ENCODE results near the gene FHIT.

Gene FHIT

GRCh38 chr3:60841355-60841754 lies 409.9 kb downstream of the FHIT start:
- no peak for DNase-seq (ENCODE audit: low read depth in 2 of 2)

DNA sequence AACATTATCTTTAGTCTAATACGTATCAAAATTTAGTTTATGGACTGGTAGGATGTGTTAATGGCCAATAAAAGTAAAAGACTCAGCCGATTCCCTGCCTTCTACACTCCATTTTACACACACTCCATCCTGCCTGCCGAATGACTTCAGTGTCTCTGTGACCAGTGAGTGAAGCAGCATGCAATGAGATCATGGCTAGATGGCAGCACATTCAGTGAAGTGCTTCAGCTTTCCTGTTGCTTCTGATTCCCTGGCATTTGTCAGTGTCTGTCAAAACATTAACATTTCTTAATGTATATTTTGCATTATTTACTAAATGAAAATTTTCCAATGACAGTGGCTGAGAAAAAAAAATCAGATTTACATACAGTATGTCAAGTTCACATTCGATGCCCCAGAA lies 412.0 kb downstream of the FHIT start:
- no peak for DNase-seq (ENCODE audit: low read depth in 2 of 2)

- DNase-seq (ENCODE audit: low read depth in 2 of 2): no peak
Observed at GRCh38 chr3:60835796-60836195, 415.5 kb downstream of the FHIT start.

DNA sequence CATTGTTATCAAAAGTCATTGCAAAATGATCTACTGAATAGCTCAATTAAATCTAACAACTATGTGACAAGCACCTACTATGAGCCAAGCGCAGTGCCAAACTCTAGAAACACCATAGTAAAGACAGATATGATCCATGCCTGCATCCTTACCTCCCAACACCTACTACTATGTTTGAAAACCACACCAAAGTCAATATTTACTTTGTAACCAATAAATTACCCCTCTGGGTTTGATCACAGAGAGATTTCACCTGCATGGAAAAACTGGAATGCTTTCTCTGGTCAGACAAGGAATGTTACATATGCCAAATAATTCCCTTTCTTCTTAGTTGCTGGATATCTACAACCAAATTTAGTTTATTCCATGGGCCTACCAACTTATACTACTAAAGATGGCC lies 422.2 kb downstream of the FHIT start:
- no peak for DNase-seq (ENCODE audit: low read depth in 2 of 2)

- no peak for DNase-seq (ENCODE audit: low read depth in 2 of 2)
Observed at GRCh38 chr3:60827666-60828065, 423.6 kb downstream of the FHIT start.

- DNase-seq (ENCODE audit: low read depth in 2 of 2): no peak
Observed at GRCh38 chr3:60826511-60826910, 424.7 kb downstream of the FHIT start.

DNA sequence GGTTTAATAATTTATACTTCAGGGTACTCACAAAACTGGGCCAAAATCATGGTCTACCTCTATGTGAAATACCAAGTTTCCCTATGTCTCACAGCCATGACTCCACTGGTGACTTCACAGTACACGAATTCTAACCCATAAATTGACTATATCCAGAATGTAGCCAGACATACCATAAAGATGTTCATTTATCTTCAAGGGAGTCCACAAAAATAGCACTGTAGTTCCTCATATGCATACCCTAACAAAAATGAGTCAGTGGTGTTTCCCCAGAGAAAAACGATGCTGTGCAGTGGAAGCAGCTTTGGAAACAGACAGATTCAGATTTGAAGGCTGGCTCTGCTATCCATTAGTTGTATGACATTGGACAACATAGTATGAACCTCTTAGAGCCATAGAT lies 438.8 kb downstream of the FHIT start:
- no peak for DNase-seq (ENCODE audit: low read depth in 2 of 2)

DNA sequence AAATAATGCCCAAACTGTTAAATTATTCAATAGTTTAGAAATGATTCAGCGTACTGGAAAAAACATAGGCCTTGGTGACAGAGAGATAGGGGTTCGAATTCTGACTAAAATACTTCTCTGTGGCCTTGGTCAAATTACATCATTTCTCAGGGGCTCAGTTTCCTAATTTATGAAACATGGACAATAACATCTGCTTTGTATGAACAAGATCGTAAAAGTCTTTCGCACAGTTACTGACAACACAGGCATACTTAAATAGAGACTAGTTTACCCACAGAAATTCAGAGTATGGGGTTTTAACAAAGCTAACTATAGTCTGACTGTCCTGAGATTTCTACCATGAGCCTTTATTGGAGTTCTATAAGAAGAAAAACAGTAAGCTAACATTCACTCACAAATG lies 440.4 kb downstream of the FHIT start:
- DNase-seq (ENCODE audit: low read depth in 2 of 2): no peak

GRCh38 chr3:60809857-60810610 lies 441.2 kb downstream of the FHIT start:
- no peak for DNase-seq (ENCODE audit: low read depth in 2 of 2)

DNA sequence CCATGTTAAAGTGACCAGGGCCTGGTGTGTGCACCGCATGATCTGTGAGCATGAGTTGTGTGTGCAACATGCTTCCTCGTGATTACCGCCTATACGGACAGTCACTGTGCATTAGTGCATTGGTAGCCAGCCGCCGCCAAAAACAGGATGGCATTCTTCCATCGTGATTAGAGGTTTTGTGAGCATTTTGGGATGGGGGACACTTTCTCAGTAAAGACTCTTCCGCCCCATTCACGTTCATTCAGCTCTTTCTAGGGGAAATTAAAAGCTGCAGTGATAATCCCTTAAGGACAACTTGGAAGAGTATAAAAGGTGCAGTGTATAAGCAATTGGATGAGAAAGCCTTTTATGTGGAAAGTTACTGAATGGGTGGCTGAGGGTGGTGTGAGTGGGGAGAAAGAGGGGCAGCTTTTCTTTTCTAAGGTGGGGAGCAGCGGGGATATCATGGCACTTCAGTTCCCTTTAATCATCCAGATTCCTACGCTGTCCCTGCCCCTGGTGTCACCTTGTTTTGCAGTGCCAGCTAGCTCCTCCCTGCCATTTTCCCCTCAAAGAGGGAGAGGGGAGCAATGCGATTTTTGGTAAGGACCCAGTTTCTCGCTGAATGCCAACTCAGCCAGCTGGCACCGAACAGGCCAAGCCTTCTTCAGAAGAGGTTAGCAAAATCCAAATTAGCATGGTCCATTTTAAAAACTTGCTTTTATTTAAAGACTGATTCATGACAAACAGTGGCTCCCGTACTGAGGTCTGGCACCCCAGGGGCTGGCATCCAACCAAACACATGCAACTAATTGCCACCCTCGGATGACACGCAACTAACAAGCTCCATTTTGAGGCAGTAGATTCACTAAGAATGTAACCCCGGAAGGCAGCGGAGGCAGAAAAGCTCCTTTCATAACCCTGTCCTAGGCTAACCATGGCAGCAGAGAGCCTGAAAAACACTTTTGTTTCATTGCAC lies 447.8 kb downstream of the FHIT start:
- DNase-seq (ENCODE audit: low read depth in 2 of 2): no peak

GRCh38 chr3:60801307-60801706 lies 449.9 kb downstream of the FHIT start:
- no peak for DNase-seq (ENCODE audit: low read depth in 2 of 2)

- DNase-seq (ENCODE audit: low read depth in 2 of 2): no peak
Observed at GRCh38 chr3:60798456-60798855, 452.8 kb downstream of the FHIT start.

GRCh38 chr3:60792249-60792852 lies 458.9 kb downstream of the FHIT start:
- no peak for DNase-seq (ENCODE audit: low read depth in 2 of 2)

GRCh38 chr3:60788185-60788584 lies 463.1 kb downstream of the FHIT start:
- no peak for DNase-seq (ENCODE audit: low read depth in 2 of 2)

GRCh38 chr3:60781935-60782334 lies 469.3 kb downstream of the FHIT start:
- no peak for DNase-seq (ENCODE audit: low read depth in 2 of 2)

DNA sequence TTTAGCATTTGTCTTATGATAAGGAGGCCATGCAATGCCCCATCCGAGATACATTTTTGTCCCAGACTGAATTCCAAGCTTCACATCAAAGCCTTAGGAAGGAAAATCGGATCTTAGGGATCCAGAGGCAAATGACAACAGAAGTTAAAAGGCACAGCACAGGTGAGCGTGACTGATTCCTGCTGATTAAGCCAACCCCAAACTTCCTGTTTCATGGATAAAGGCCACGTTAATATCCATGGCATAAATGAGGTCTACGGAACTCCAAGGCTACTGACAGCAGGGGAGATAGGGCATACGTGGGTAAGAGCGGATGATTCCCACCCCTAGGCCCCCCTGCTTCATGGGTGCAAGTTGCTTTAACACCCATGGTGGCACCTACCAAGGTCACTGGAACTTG lies 471.6 kb downstream of the FHIT start:
- no peak for DNase-seq (ENCODE audit: low read depth in 2 of 2)

DNA sequence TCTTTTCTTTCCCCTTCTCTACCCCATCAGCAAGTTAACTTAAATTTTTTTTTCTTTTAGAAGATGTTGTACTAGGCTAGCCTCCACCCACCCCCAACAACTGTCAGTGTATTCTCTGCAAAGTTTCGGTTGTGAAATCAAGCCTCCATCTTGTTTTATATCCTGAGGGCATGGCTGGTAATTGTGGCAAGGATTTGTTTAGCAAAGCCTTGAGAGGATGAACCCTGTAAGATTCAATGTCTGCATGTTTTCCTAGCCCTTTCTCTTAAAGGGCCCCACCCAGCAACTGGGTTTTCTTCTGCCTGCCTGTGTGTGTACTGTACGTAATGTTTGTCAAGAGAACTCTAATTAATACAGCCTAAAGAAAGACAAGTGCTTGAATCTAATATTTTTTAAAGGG lies 475.3 kb downstream of the FHIT start:
- DNase-seq (ENCODE audit: low read depth in 2 of 2): no peak

DNA sequence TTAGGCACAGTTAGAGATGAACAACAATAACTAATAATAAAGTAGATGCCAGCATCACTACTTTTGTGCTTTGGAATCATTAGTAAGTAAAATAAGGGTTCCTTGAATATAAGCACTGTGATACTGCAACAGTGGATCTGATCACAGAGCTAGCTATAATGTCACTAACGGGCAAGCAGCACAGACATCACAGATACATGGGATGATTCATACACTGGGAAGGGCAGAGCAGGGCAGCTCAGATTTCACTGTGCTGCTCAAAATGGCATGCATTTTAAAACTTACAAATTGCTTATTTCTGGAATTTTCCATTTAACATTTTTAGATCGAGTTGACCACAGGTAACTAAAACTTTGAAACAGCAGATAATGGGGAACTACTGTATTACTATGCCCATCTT lies 476.6 kb downstream of the FHIT start:
- DNase-seq (ENCODE audit: low read depth in 2 of 2): no peak

- DNase-seq (ENCODE audit: low read depth in 2 of 2): no peak
Observed at GRCh38 chr3:60772584-60772983, 478.7 kb downstream of the FHIT start.

DNA sequence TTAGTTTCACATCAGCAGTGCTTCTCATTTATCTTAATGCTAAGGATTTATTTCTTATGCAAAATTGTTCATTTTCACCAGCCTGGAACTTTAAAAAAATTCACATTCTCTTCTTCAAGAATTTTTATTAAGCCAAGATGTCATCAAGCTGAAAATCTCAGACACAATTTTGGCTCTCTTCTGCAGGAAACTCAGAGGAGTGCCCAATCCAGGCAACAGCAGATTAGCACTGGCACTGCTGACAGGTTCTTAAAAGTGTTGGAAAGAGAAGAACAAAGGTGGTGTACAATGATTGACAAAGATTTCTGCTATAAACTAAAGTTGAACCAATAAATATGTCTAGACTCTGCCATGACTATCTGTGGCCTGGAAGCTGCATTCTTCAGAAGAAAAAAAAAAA lies 479.5 kb downstream of the FHIT start:
- no peak for DNase-seq (ENCODE audit: low read depth in 2 of 2)

GRCh38 chr3:60770532-60770931 lies 480.7 kb downstream of the FHIT start:
- no peak for DNase-seq (ENCODE audit: low read depth in 2 of 2)

GRCh38 chr3:60767536-60767935 lies 483.7 kb downstream of the FHIT start:
- no peak for DNase-seq (ENCODE audit: low read depth in 2 of 2)

DNA sequence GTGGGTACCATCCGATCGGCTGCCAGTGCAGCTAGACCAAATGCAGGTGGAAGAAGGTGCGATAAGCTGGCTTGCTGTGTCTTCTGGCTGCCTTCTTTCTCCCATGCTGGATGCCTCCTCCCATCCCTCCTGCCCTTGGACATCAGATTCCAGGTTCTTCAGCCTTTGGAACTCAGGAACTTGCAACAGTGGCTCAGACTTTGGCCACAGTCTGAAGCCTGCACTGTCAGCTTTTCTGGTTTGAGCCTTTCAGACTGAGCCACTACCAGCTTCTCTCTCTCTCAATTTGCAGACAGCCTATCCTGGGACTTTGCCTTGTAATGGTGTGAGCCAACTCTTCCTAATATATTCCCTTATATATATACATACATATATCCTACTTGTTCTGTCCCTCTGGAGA lies 485.5 kb downstream of the FHIT start:
- no peak for DNase-seq (ENCODE audit: low read depth in 2 of 2)

Measured in stimulated activated CD4-positive, alpha-beta T cell treated with anti-CD3 and anti-CD28 coated beads, Interleukin-12 subunit alpha, Interleukin-12 subunit beta, amount 100 ng/mL, for 24 hours (primary cell).